Activated CD8-positive, alpha-beta T cell treated with anti-CD3 and anti-CD28 coated beads, Interleukin-2, amount 10 ng/mL, durations not matched to agents 7 days and 5 days (primary cell): ENCODE data around the gene BMAL1. TPM values are rescaled to one million over a fixed set of nuclear protein-coding genes. Genes with fewer than 3 reads are reported as not detected.

ENCODE experiments used
- ATAC-seq: fragments of 150-1000 bp; cut with Tn5 transposase; one replicate; pipeline ENCODE4 v1.10.0; 2021; ENCODE audit warnings: moderate library complexity
- CTCF ChIA-PET: fragments of 350-600 bp; sonication (Branson Sonifier 250); formaldehyde crosslinking; loops from one replicate; lab custom pipeline; 2021; ENCODE audit warnings: antibody characterized with exemption; lab: Charles Lee
- POLR2A ChIA-PET: fragments of 350-600 bp; sonication (Branson Sonifier 250); formaldehyde crosslinking; loops from one replicate; lab custom pipeline; 2021; ENCODE audit warnings: antibody characterized with exemption; lab: Charles Lee
- DNase-seq: peaks from one replicate; pipeline ENCODE4 v3.0.0-alpha.2; 2020
- H3K27ac Mint-ChIP-seq: one replicate; pipeline ENCODE4 v1.8.0; 2021; ENCODE audit warnings: mild to moderate bottlenecking, mixed read lengths
- H3K27me3 Mint-ChIP-seq: one replicate; pipeline ENCODE4 v1.8.0; 2021; ENCODE audit warnings: low read depth, mixed read lengths
- H3K36me3 Mint-ChIP-seq: one replicate; pipeline ENCODE4 v1.8.0; 2021; ENCODE audit warnings: low read depth, mixed read lengths
- H3K4me1 Mint-ChIP-seq: one replicate; pipeline ENCODE4 v1.8.0; 2021; ENCODE audit warnings: low read depth, mixed read lengths
- H3K4me3 Mint-ChIP-seq: one replicate; pipeline ENCODE4 v1.8.0; 2021; ENCODE audit warnings: mild to moderate bottlenecking, mixed read lengths
- H3K9me3 Mint-ChIP-seq: one replicate; pipeline ENCODE4 v1.8.0; 2022; ENCODE audit warnings: mixed read lengths; ENCODE audit not compliant: insufficient read depth
- total RNA-seq, 2 experiments: library from RNA; stranded (reverse); gene quantifications; one replicate each; pipeline ENCODE4 v1.2.3, GENCODE V29; 2021

The BMAL1 gene
- total RNA-seq, 2 experiments from 2014 or later, result 41.1 to 53.5 TPM

DNA sequence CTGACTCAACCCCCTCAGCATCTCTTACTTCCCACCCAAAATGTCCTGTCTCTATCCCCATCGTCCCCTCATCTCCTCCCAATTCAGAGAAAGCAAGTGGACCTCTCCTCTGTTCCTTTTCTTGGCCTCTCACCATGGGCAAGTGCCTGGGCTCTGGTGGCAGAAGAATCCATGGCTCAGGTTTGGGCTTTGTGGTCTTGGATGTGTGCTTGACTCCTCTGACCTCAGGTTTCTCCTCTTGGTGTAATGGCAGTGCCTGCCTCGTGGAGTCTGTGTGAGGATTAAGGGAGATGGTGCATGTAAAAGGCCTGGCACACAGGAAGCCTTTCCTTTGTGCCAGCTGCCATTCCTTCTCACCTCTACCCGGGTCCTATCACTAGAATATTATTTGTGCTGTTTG is 3.2 kb downstream of the BMAL1 start:
- Mint-ChIP-seq H3K9me3 (no peaks in the 10 kb centered on the region), H3K4me3 (peak overlapping the region; percentile 91), H3K27me3 (peaks cover 5% of the 10 kb centered on the region), H3K36me3 (peaks cover 33% of the 10 kb centered on the region), H3K4me1 (peaks cover 77% of the 10 kb centered on the region), H3K27ac (peak overlapping the region; percentile 73)
- ChIA-PET CTCF (interaction anchor here (3.1 to 3.3 kb wide), 2 partner anchors 17 to 56 kb away, joined by 18 to 52 read pairs; no protein-coding TSS in a partner anchor), POLR2A (no interaction called here)
- DNase-seq, result no peak
- no peak for ATAC-seq

DNA sequence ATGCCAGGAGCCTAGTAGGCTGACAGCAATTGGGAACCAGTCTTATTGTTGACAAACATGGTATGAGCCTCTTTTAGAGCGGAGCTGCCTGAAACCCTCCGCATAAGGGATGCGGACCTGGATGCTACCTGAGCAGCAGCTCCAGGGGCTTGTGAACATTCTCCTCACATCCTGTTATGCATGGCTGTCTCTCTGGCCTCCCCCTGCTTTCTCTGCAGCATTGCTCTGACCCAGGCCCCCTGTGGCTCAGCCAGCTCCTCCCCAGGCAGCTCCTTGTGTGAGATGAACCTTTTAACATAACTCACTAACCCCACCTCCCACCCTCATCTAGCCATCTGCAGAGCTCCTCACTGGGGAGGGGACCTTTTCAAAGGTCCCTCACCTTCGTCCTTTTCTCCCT is 6.0 kb downstream of the BMAL1 start:
- Mint-ChIP-seq H3K9me3 (no peaks in the 10 kb centered on the region), H3K4me3 (no peak overlapping the region), H3K27me3 (no peaks in the 10 kb centered on the region), H3K27ac (no peak overlapping the region), H3K36me3 (peaks cover 39% of the 10 kb centered on the region), H3K4me1 (peaks cover 91% of the 10 kb centered on the region)
- no peak for DNase-seq
- POLR2A ChIA-PET, result interaction anchor here (0.8 kb wide), 1 partner anchor 9 kb away, joined by 6 read pairs; no protein-coding TSS in a partner anchor
- CTCF ChIA-PET, result interaction anchor here (0.7 to 7.4 kb wide), 2 partner anchors 44 to 53 kb away, joined by 3 to 55 read pairs; no protein-coding TSS in a partner anchor
- no peak for ATAC-seq

DNA sequence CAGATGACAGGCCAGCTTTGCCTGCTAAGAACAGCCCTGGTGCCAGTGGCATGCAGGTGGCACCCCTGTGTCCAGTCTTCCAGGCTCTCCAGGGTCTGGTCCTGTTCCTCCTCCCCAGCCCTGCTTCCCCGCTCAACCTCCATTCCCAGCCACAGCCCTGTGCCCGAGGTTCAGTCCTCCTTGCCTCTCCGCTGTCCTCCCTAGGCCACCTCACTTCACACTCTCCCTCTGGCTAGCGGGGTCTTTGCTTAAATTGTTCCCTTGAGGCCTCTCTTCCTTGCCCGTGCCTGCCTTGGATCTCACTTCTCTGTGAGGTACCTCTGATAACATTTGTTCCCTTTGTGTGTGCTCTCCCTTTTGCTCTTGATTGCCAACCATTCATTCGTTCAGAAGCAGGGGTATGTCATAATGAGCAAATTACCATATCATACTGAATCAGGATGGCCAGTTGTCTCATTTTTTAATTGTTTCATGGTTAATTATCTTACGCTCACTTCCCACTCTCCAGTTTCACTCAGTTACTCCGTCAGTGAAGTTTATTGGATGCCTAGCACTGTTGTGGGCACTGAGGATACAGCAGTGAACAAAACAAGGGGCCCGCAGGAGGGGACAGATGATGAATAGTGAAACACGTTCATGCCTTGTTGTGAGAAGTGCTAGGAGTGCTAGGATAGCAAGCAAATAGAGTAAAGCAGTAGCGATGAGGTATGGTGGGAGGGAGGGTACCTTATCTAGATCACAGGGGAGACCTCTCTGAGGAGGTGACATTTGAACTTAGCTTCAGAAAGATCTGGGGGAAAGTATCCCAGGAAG is 7.4 kb downstream of the BMAL1 start:
- DNase-seq, result no peak
- no peaks in the 10 kb centered on the region for H3K9me3 Mint-ChIP-seq
- H3K27ac Mint-ChIP-seq, result no peak overlapping the region
- H3K4me1 Mint-ChIP-seq, result peaks cover 92% of the 10 kb centered on the region
- peaks cover 40% of the 10 kb centered on the region for H3K36me3 Mint-ChIP-seq
- H3K4me3 Mint-ChIP-seq, result no peak overlapping the region
- H3K27me3 Mint-ChIP-seq, result no peaks in the 10 kb centered on the region
- CTCF ChIA-PET, result interaction anchor here (0.9 to 7.4 kb wide), 2 partner anchors 52 to 75 kb away, joined by 4 to 55 read pairs; no protein-coding TSS in a partner anchor
- POLR2A ChIA-PET, result no interaction called here
- ATAC-seq, result no peak

- peaks cover 33% of the 10 kb centered on the region for H3K36me3 Mint-ChIP-seq
- POLR2A ChIA-PET, result interaction anchor here (0.8 to 1.4 kb wide), 3 partner anchors 7 to 15 kb away, joined by 3 to 4 read pairs (median 3); no protein-coding TSS in a partner anchor
- CTCF ChIA-PET, result interaction anchor here (0.8 to 7.4 kb wide), 11 partner anchors 8 to 59 kb away, joined by 3 to 55 read pairs (median 4); no protein-coding TSS in a partner anchor
- H3K4me3 Mint-ChIP-seq, result peak overlapping the region; percentile 3
- no peaks in the 10 kb centered on the region for H3K27me3 Mint-ChIP-seq
- peak overlapping the region; percentile 61 for H3K27ac Mint-ChIP-seq
- no peak for ATAC-seq
- H3K4me1 Mint-ChIP-seq, result peaks cover 89% of the 10 kb centered on the region
- no peaks in the 10 kb centered on the region for H3K9me3 Mint-ChIP-seq
- DNase-seq, result no peak
Measured at GRCh38 chr11:13286279-13286821, 8.8 kb downstream of the BMAL1 start.

DNA sequence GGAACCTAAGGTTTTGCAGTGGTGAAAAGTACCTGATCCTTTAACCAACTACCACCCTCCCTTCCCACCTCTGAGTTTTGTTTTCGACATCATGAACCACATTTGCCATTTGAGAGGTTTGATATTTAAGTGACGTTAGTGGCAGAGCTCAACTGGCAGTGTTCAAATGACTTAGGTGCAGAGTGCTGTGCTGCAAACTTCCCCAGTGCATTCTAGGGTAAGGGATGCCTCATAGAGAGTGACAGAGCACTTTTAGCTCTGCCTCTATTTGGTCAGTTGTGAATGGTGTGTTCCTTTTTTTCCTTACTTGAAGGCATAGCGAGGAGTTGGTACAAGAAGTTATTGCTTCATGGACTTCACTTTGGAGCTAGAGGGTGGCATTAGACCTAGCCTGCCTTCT is 9.4 kb downstream of the BMAL1 start:
- Mint-ChIP-seq H3K36me3 (peaks cover 27% of the 10 kb centered on the region), H3K27me3 (no peaks in the 10 kb centered on the region), H3K4me3 (no peak overlapping the region), H3K4me1 (peaks cover 84% of the 10 kb centered on the region), H3K9me3 (no peaks in the 10 kb centered on the region), H3K27ac (peak overlapping the region; percentile 61)
- POLR2A ChIA-PET, result interaction anchor here (0.7 to 1.4 kb wide), 4 partner anchors 8 to 52 kb away, joined by 3 to 6 read pairs (median 4); no protein-coding TSS in a partner anchor
- DNase-seq, result peak; percentile 58
- CTCF ChIA-PET, result interaction anchor here (0.6 to 7.4 kb wide), 14 partner anchors 8 to 58 kb away, joined by 3 to 55 read pairs (median 4); no protein-coding TSS in a partner anchor
- ATAC-seq, result peak; percentile 87

GRCh38 chr11:13287681-13288080 is 10.1 kb downstream of the BMAL1 start:
- no peak for ATAC-seq
- H3K4me1 Mint-ChIP-seq, result peaks cover 79% of the 10 kb centered on the region
- no peak overlapping the region for H3K4me3 Mint-ChIP-seq
- CTCF ChIA-PET, result interaction anchor here (0.6 to 7.4 kb wide), 9 partner anchors 8 to 58 kb away, joined by 3 to 55 read pairs (median 5); no protein-coding TSS in a partner anchor
- H3K9me3 Mint-ChIP-seq, result no peaks in the 10 kb centered on the region
- peak overlapping the region; percentile 74 for H3K27ac Mint-ChIP-seq
- H3K27me3 Mint-ChIP-seq, result no peaks in the 10 kb centered on the region
- H3K36me3 Mint-ChIP-seq, result peaks cover 21% of the 10 kb centered on the region
- DNase-seq, result no peak
- POLR2A ChIA-PET, result interaction anchor here (0.7 to 1.4 kb wide), 3 partner anchors 9 to 51 kb away, joined by 3 to 6 read pairs (median 4); no protein-coding TSS in a partner anchor

- no peaks in the 10 kb centered on the region for H3K27me3 Mint-ChIP-seq
- ChIA-PET CTCF (interaction anchor here (1.4 to 7.4 kb wide), 3 partner anchors 9 to 48 kb away, joined by 3 to 55 read pairs (median 8); no protein-coding TSS in a partner anchor), POLR2A (no interaction called here)
- no peak overlapping the region for H3K27ac Mint-ChIP-seq
- no peak for ATAC-seq
- no peaks in the 10 kb centered on the region for H3K9me3 Mint-ChIP-seq
- H3K36me3 Mint-ChIP-seq, result peaks cover 20% of the 10 kb centered on the region
- no peak overlapping the region for H3K4me3 Mint-ChIP-seq
- H3K4me1 Mint-ChIP-seq, result peaks cover 79% of the 10 kb centered on the region
- no peak for DNase-seq
Measured at GRCh38 chr11:13288375-13289029, 10.9 kb downstream of the BMAL1 start.

DNA sequence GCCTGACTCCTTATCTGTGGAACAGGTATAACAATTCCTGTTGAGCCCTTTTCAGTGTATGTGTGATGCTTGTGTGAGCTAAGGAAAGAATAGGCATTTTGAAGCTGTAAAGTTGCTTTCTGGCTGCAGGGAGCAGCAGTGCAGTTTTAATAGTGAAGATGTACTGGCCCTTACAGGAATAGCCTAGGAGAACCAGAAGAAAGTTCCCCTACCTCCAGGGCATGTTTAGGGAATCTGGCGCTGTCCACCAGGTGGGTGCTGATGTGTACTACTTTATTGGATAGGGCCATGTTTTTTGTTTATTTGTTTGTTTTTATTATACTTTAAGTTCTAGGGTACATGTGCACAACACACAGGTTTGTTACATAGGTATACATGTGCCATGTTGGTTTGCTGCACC is 11.5 kb downstream of the BMAL1 start:
- ATAC-seq, result no peak
- CTCF ChIA-PET, result interaction anchor here (1.4 to 7.4 kb wide), 3 partner anchors 8 to 48 kb away, joined by 3 to 55 read pairs (median 8); no protein-coding TSS in a partner anchor

GRCh38 chr11:13290221-13290980 is 12.8 kb downstream of the BMAL1 start:
- ChIA-PET POLR2A (no interaction called here), CTCF (interaction anchor here (0.8 to 1.5 kb wide), 4 partner anchors 12 to 45 kb away, joined by 3 to 4 read pairs (median 3); no protein-coding TSS in a partner anchor)
- H3K27ac Mint-ChIP-seq, result no peak overlapping the region
- H3K4me3 Mint-ChIP-seq, result no peak overlapping the region
- H3K9me3 Mint-ChIP-seq, result no peaks in the 10 kb centered on the region
- H3K36me3 Mint-ChIP-seq, result peaks cover 15% of the 10 kb centered on the region
- H3K27me3 Mint-ChIP-seq, result no peaks in the 10 kb centered on the region
- ATAC-seq (no peak), DNase-seq (no peak)
- peaks cover 84% of the 10 kb centered on the region for H3K4me1 Mint-ChIP-seq

More for the DNA sequence above, 11.5 kb downstream of the BMAL1 start:
- DNase-seq, result no peak
- POLR2A ChIA-PET, result no interaction called here
- Mint-ChIP-seq H3K9me3 (no peaks in the 10 kb centered on the region), H3K4me1 (peaks cover 81% of the 10 kb centered on the region), H3K36me3 (peaks cover 20% of the 10 kb centered on the region), H3K27me3 (no peaks in the 10 kb centered on the region), H3K27ac (no peak overlapping the region), H3K4me3 (no peak overlapping the region)

GRCh38 chr11:13291361-13291760 is 13.8 kb downstream of the BMAL1 start:
- no peaks in the 10 kb centered on the region for H3K9me3 Mint-ChIP-seq
- no peak overlapping the region for H3K4me3 Mint-ChIP-seq
- CTCF ChIA-PET, result interaction anchor here (0.8 to 1.5 kb wide), 5 partner anchors 13 to 45 kb away, joined by 3 to 5 read pairs (median 3); no protein-coding TSS in a partner anchor
- no peak overlapping the region for H3K27ac Mint-ChIP-seq
- H3K4me1 Mint-ChIP-seq, result peaks cover 86% of the 10 kb centered on the region
- no peak for DNase-seq
- H3K36me3 Mint-ChIP-seq, result peaks cover 15% of the 10 kb centered on the region
- H3K27me3 Mint-ChIP-seq, result no peaks in the 10 kb centered on the region
- ATAC-seq, result no peak
- POLR2A ChIA-PET, result no interaction called here
